ENCODE results near the gene UQCRC2.

DNA sequence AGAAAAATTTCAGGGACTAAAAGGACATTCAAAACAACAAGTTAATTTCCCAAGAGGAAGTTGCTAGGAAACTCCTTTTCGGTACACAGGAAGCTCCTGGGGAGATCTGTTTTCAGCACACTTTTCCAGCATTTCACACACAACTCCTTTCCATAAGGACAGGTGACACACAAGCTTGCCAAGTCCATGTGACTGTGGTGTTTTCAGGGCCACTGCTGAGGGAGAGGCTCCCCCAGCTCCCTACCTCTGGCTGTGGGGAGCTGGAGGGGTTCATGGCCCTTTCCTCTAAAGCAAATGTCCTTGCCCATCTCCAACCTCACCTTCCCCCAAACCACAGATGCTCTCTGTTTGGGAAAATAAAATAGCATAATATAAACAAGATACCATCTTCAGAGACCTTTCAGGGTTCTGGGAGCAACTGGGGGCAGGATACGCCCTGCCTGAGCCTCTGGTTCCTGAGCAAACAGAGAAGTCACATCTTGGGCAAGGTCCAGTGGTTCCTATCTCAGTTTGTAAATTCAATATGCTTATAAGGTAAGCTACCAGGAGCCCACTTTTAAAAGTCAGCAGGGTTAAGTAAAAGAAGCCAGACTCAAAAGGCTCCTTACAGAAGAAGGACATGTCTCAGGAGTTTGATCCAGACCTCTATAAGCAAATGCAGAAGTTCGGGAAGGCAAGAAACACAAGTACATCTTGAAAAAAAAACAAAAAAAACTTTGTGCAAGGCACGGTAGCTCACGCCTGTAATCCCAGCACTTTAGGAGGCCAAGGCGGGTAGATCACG, 44.7 kb downstream of the UQCRC2 start:
- TF ChIP-seq, protein P1, sequence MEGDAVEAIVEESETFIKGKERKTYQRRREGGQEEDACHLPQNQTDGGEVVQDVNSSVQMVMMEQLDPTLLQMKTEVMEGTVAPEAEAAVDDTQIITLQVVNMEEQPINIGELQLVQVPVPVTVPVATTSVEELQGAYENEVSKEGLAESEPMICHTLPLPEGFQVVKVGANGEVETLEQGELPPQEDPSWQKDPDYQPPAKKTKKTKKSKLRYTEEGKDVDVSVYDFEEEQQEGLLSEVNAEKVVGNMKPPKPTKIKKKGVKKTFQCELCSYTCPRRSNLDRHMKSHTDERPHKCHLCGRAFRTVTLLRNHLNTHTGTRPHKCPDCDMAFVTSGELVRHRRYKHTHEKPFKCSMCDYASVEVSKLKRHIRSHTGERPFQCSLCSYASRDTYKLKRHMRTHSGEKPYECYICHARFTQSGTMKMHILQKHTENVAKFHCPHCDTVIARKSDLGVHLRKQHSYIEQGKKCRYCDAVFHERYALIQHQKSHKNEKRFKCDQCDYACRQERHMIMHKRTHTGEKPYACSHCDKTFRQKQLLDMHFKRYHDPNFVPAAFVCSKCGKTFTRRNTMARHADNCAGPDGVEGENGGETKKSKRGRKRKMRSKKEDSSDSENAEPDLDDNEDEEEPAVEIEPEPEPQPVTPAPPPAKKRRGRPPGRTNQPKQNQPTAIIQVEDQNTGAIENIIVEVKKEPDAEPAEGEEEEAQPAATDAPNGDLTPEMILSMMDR (IDR thresholded peaks at IDR 0.05; ENCODE audit: low read depth, low read length, poor library complexity, severe bottlenecking) = no peak
- TF ChIP-seq EZH2phosphoT487 (IDR thresholded peaks at IDR 0.05; ENCODE audit: borderline replicate concordance, low read length) = no peak
